Stimulated activated CD4-positive, alpha-beta T cell treated with anti-CD3 and anti-CD28 coated beads, Interleukin-1b, Interleukin-23, amount 100 ng/mL, for 24 hours (primary cell): ENCODE measurements around the gene HABP4.
A peak's percentile ranks its signal among the peaks of the same experiment; 100 is the strongest.

Source experiments
- DNase-seq, 4 experiments: peaks; one replicate each; pipeline ENCODE4 v3.0.0-alpha.2; 2020; ENCODE audit warnings: low read depth in 4 of 4, low spot score in 1 of 4

Gene HABP4, protein sequence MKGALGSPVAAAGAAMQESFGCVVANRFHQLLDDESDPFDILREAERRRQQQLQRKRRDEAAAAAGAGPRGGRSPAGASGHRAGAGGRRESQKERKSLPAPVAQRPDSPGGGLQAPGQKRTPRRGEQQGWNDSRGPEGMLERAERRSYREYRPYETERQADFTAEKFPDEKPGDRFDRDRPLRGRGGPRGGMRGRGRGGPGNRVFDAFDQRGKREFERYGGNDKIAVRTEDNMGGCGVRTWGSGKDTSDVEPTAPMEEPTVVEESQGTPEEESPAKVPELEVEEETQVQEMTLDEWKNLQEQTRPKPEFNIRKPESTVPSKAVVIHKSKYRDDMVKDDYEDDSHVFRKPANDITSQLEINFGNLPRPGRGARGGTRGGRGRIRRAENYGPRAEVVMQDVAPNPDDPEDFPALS

DNA sequence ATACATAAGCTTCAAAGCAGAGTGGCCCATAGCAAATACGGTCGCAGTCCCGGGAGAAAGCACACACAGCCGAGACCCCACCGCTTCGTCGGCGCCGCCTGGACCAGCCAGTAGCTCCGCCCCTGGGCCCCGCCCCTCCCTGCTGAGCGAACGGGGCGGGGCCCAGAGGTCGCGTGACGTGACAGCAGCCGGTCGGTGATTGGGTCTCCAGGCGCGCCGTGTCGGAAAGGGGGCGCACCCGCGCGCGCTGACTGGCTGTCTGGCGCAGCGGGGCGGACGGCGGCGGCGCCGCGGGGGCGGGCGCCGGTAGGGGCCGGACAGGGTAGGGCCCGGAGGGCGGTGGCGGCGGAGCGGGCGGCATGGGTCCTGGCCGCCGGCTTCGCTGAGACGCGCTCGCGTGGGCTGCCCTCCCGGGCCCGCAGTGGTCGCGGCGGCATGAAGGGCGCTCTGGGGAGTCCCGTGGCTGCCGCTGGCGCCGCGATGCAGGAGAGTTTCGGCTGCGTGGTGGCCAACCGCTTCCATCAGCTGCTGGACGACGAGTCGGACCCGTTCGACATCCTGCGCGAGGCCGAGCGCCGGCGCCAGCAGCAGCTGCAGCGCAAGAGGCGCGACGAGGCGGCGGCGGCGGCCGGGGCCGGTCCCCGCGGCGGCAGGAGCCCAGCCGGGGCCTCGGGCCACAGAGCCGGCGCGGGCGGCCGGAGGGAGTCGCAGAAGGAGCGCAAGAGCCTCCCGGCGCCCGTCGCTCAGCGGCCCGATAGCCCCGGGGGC, at the start of gene HABP4:
TSS of gene HABP4 (plus strand) at position 325 of the 768 bp plus-strand sequence. CDS start at position 436, 111 bp downstream.
- peak; percentile 94 to 95 (median 94) for DNase-seq

DNA sequence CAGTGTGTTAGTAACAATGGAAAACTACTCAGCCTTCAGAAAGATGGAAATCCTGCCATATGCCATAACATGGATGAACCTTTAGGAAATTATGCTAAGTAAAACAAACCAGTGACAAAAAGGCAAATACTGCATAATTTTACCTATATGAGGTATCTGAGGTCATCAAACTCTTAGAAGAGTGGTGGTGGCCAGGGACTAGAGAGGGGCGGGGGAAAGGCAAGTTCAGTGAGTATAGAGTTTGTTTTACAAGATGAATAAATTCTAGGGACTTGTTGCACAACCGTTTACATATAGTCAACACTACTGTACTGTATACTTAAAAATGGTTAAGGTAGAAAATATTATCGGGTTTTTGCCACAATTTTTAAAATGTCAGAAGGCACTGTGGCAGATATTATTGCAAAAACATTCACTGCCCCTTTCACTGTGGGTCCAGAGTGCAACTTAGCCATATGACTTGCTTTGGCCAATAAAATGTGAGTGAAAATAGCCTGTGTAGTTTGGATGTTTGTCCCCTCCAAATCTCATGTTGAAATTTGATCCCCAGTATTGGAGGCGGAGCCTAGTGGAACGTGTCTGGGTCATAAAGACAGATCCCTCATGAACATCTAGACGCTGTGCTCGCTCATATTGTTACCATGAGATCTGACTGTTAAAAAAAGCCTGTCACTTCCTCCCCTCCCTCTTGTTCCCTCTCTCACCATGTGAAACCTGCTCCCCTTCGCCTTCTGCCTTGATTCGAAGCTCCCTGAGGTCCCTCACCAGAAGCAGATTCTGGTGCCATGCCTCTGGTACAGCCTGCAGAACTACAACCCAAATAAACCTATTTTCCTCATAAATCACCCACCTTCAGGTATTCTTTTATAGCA, 41.3 kb upstream of the HABP4 start:
- DNase-seq, result no peak

DNA sequence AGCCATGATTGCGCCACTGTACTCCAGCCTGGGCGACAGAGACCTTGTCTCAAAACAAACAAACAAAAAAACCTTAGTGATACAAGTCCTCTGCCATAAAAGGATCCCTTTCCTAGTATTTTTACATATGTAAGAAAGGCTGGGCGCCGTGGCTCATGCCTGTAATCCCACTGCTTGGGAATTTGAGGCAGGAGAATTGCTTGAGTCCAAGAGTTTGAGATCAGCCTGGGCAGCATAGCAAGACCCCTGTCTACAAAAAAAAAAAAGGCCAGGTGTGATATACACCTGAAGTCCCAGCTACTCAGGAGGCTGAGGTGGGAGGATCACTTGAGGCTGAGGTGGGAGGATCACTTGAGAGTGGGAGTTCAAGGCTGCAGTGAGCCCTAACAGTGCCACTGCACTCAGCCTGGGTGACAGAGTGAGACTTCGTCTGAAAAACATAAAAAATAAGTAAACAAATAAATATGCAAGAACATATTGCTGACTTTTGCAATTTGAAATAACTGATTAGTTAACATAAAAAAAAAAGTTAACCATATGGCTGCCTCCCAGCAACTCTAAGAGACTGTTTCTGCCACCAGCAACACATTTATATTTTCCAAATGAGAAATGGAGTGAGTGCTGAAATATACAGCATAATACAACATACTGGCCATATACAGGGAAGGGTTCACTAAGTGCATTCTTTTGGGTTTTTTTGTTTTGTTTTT, 38.7 kb upstream of the HABP4 start:
- DNase-seq, result no peak

DNA sequence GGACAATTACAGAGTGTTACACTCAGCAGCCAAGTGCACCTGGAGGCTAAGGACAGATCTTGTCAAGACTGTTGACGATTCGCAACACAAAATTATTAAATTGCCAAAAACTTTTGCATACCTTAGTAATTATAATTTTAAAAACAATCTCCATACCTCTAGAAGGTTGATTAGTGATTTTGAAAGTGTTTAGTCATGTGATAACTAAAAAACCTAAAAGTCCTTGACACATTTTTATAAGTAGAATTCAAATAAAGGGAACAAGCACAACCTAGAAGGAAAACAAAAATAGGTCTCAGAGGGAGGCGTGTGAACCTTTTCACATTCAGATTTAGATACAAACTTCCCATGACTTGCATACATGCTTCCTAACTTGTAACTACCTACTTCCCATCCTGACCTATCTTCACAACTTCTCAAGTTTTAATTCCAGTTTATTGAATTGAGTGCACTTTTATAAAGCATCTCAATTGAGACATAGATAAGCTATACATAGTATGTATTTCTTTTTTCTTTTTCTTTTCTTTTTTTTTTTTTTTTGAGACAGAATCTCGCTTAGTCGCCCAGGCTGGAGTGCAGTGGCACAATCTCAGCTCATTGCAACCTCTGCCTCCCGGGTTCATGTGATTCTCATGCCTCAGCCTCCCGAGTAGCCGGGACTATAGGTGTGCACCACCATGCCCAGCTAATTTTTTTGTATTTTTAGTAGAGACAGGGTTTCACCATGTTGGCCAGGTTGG, 37.6 kb upstream of the HABP4 start:
- no peak for DNase-seq

DNA sequence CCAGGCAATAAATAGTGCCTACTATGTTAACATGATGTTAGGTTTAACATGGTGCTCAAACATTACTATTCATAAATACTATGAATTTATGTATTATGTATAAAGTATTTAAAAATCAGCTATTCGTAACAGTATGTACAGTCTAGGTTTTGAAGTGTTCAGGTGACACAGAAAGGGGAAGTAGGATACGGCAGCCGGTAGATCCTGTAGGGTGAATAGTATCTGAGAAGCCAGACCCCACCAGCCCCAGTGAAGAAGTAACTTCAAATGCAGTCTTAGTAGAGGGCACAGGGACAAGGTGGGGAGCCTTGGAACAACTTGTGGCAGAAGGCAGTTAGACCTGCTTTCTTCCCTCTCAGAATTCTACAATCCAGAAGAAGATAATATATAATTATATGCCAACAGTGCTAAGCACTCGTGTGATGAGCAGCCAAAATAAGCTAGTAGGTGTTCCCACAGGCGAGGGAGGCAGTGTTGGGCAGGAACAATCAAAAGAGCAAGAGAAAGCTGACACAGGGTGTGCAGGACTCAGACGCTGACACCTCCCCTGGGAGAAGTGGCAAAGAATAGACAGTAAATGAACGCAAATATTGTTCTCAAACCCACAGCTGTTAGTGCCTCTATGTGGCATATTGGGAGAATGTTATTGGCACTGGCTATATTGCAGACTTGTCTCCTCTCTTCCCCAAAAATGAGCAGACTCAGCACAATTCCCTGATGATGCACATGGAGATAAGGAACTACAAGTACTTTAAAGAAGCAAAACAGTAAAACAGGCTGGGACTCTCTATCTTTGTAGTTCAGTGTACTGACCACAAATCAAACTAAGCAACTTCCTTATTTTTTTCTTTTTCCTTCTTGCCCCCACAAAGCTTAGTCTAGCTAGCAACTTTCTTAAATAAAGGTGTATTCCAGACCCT, 36.4 kb upstream of the HABP4 start:
- no peak for DNase-seq

DNA sequence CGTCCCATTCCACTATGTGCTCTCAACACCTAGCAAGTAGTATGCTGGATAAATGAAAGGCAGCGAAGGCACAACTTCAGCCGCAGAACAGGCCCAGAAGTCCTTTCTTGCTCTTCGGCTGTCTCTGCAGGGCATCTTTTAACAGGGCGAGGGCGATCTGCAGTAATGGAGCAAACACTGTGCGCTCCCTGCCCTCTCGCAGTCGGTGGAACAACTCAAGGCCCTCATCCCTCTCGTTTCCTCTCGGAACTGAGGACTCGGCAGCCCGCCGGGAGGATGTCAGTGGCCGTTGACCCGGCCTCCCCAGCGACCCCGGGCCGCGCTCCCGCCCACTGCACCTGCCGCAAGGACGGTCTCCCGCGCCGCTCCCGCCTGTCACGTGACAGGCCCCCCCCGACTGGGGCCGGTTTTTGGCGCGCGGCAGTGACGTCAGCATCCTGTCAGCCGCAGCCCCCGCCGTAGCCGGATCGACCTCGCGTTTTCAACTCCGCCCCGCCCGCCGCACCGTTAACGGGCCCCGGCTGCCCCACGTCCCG, 32.9 kb upstream of the HABP4 start:
- peak; percentile 82 to 90 (median 86) for DNase-seq

DNA sequence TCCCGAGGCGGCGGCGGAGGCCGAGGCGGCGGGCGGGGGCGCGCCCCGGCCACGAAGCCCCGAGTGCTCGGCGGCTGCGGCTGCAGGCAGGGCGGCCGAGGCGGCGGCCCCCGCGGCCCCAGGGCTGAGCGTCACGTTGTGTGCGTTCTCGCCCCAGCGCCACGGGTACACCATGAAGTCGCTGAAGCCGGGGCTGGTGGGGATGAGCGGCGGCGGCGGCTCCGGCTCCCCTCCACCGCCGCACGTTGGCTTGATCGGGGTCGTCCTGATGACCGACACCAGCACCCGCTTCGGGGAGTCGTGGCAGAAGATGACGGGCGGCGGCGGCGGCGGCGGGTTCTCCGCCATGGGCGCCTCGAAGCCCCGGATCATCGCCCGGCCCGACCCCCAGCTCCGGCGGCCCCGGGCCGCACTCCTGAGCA, 32.3 kb upstream of the HABP4 start:
- peak in 2 of 4 experiments; percentile 9 to 14 for DNase-seq

DNA sequence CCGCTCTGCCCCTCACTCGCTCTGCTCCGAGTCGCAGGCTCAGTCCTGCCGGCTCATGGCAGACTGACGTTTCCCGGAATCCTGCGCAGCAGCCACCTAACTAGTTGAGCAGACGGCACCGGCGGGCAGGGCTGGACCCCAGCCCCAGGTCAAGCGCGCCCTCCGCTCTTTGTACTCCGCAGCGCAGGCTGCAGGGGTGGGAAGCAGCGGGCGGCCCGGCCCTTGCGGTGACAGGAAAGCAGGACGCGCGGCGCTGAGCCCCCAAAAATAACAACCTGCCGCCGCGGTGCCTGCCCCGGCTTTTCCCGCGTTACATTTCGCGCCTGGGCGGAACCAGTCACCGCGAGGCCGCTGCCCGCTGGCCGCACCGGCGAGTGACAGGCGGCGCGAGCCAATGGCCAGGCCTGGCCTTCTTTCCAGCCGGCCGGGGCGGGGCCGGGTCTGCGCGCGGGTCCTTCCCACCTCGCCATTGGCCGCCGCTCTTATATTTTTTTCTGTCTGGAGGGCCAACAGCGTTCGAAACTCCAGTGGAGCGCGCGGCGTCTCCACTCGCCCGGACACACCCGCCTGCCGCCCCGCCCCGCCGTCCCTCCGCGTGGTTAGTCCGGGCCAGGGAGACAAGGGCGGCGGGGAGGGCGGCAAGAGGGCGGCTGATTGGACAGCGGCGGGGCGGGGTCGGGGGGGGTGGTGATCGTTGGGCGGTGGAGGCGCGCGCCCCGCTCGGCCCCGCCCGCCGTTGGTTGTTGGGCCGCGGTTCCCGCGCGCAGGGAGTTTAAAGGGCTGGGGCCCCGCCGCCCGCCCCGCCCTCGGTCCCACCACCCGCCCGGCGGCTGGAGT, 31.7 kb upstream of the HABP4 start, which contains the start of gene ZNF367:
TSS of gene ZNF367 (minus strand) at position 288 of the 837 bp plus-strand sequence. CDS start 338 bp downstream, outside the sequence.
- peak; percentile 77 to 95 (median 86) for DNase-seq

DNA sequence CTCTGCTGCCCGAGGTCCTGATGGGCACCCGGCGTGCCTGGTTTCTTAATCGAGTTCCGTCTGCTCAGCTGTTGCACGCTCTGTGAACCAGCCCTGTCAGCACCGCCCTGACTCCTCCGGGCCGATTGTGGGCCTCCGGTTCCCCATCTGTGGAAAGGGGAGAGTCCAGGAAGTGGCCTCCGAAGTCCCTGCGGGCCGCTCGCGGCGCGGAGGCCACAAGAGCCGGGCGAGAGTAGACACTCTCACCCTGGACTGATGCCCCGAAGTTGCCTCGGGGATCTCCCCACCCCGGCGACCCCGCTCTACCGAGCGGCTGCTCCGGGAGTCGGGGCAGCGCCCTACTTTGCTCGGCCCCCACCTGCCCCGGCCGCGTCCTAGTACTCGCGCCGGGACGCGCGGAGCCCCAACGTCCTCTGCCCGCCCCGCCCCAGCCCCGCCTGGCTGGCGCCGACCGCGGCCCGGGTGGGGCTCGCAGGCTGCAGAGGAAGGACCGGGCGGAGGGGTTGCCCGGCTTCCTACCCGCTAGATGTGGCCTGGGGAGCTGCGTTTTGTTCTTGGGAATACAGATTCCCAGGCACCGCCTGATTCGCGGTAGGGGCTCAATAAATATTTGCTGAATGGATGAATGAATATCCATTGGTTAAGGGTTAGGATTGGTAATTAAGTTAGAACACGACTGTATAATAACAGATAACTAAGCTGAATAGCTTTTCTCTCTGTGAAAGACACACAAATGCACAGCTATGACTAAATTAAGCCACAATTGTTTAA, 30.9 kb upstream of the HABP4 start:
- DNase-seq, result peak in 3 of 4 experiments; percentile 4 to 50 (median 20)

DNA sequence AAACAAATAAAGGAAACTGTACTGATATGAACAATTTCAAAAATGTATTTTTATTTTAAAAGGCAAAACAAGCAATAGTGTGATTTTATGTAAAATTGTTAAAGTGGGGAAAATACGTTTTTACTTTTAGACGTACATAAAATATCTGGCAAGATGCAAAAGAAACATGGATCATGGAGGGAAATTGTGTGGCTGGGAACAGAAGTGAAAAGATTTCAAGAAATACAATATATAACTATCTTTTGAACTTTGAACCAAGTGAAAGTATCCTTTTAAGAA, 30.3 kb upstream of the HABP4 start:
- DNase-seq, result no peak

DNA sequence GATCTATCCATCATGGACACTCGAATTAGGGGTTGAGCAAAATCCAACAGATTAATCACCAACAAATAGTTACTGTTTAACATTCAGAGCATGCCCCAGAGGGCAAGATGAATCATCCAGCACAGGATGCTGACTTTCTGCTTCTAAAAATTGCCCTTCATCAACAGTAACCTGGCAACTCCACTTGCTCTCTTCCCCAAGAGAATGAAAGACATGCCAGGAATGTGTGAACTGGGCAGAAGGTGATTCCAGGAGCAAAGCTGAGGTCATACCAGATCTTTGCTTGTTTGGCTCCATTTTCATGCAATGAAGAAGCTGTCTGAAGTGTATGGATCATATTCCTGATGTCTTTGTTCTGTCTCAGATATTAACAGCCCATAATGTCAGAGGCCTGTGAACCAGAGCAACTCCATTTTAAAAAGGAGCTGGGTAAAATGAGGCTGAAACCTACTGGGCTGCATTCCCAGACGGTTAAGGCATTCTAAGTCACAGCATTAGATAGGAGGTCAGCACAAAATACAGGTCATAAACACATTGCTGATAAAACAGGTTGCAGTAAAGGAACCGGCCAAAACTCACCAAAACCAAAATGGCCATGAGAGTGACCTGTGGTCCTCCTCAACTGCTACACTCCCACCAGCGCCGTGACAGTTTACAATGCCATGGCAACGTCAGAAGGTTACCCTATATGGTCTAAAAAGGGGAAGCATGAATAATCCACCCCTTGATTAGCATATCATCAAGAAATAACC, 29.3 kb upstream of the HABP4 start:
- DNase-seq, result no peak

DNA sequence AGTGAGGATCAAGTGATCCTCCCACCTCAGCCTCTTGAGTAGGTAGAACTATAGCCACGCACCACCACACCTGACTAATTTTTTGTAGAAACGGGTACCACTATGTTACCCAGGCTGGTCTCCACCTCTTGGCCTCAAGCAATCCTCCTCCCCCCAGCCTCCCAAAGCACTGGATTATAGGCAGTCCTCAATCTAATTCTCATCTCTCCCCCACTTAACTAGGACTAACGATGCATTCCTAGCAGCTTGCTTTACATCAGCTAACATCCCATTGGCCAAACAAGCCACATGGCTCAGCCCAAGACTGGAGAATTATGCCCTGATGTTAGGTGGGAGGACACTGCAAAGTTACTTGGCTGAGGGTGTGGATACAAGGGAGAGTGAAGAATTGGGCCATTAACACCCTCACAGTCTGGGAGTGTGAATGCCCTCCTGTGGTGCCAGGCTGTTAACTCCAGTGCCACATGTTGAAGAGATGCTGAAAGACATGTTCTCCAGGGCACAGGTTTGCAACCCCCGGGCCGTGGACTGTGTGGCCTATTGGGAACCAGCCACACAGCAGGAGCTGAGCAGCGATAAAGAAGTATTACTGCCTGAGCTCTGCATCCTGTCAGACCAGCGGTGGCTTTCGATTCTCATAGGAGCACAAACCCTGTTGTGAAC, 26.5 kb upstream of the HABP4 start:
- DNase-seq, result no peak

DNA sequence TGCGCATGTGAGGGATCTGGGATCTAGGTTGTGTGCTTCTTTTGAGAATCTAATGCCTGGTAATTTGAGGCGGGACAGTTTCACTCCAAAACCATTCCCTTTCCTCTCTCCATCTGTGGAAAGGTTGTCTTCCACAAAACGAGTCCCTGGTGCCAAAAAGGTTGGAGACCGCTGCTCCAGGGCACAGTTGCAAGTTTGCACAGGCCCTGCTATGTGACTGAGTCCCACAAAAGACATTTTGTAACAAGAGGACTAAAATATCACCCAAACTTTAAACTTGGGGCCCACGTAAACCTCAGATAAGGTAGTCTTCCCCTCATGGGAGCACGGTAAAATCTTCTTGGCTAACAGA, 26.0 kb upstream of the HABP4 start:
- no peak for DNase-seq

DNA sequence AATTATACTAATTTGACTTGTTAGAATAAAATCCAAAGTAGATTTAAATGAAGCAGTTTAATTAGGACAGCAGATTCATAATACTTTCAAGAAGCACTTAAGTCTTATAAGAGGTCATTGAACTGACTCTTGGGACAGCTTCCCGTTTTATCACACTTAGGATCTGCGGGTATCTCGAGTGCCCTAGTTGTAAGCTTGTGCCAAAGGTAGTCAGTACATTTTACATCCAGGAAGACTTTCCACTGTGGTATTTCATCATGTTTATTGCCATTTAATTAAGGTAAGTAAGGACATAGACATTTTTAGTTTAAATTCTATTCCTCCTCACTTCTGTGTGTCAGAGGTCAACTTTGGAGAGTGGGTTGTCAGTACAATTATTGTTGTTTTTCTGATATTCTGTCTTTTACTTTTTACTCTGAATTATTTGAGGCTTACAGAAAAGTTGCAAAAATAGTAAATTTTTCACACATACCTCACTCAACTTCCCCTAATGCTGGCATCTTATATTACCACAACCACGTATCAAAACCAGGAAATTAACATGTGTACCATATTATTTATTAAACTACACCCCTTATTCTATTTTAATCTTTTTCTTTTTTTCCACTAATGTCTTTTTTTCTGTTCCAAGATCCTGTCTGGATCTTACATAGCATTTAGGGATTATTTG, 24.3 kb upstream of the HABP4 start:
- DNase-seq, result no peak

DNA sequence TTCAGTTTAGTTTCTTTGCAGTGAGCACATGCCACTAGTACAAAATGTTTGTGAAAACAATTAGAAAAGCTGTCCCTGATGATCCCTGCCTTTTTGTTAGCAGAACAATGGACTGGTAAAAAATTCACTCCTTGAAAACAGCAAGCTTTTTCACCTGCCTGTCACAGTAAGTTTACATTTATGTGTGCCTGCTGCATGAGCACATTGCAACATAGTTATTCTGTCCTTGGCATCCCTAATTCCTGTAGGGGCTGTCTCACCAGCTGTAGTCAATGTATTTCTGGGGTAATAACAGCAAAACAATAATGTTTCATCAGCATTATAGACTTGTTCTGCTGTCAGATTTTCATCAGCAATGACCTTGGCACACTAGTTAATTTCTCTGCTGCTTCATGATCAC, 20.2 kb upstream of the HABP4 start:
- DNase-seq, result no peak
